Hepatocyte (in vitro differentiated cells): Measurements from ENCODE around the gene CCNF. TPM values are rescaled to one million over a fixed set of nuclear protein-coding genes. Genes with fewer than 3 reads are reported as not detected.

Source experiments
- DNase-seq: peaks from one replicate; pipeline ENCODE4 v3.0.0-alpha.2; 2016; ENCODE audit warnings: low spot score
- H2AFZ ChIP-seq: fragments of 200-600 bp; sonication (generic); 2 replicates; pipeline ENCODE4 v1.6.0; 2016; ENCODE audit warnings: antibody characterized with exemption, mild to moderate bottlenecking
- H3K27ac ChIP-seq: fragments of 200-600 bp; sonication (generic); 2 replicates; pipeline ENCODE4 v1.5.1; 2016; ENCODE audit warnings: mild to moderate bottlenecking
- H3K27me3 ChIP-seq: fragments of 200-600 bp; sonication (generic); 2 replicates; pipeline ENCODE4 v1.6.1; 2016
- H3K36me3 ChIP-seq: fragments of 200-600 bp; sonication (generic); replicated peaks from 2 replicates; pipeline ENCODE4 v1.5.1; 2016; ENCODE audit warnings: low read depth; ENCODE audit not compliant: insufficient read depth
- H3K4me1 ChIP-seq: fragments of 200-600 bp; sonication (generic); 2 replicates; pipeline ENCODE4 v1.5.1; 2016; ENCODE audit warnings: mild to moderate bottlenecking, moderate library complexity; ENCODE audit not compliant: insufficient read depth
- H3K4me2 ChIP-seq: fragments of 200-600 bp; sonication (generic); 2 replicates; pipeline ENCODE4 v1.6.0; 2016
- H3K4me3 ChIP-seq: fragments of 200-600 bp; sonication (generic); 2 replicates; pipeline ENCODE4 v1.5.1; 2016; ENCODE audit warnings: mild to moderate bottlenecking
- H3K79me2 ChIP-seq: fragments of 200-600 bp; sonication (generic); 2 replicates; pipeline ENCODE4 v1.6.0; 2017; ENCODE audit warnings: mild to moderate bottlenecking
- H3K9me2 ChIP-seq: fragments of 200-600 bp; sonication (generic); replicated peaks from 2 replicates; pipeline ENCODE4 v1.6.0; 2017; ENCODE audit warnings: mild to moderate bottlenecking; ENCODE audit not compliant: insufficient read depth
- H3K9me3 ChIP-seq: fragments of 200-600 bp; sonication (generic); 2 replicates; pipeline ENCODE4 v1.5.1; 2016; ENCODE audit warnings: low read depth, mild to moderate bottlenecking
- H4K20me1 ChIP-seq: fragments of 200-600 bp; sonication (generic); 2 replicates; pipeline ENCODE4 v1.6.0; 2016; ENCODE audit warnings: mild to moderate bottlenecking; ENCODE audit not compliant: insufficient read depth, poor library complexity, severe bottlenecking
- EZH2 ChIP-seq: fragments of 200-600 bp; sonication (generic); IDR thresholded peaks from 2 replicates; pipeline ENCODE4 v1.6.1; 2016; ENCODE audit warnings: antibody characterized with exemption, mild to moderate bottlenecking, borderline replicate concordance
- EZH2phosphoT487 ChIP-seq: fragments of 200-600 bp; sonication (generic); IDR thresholded peaks from one replicate; pipeline ENCODE4 v1.6.1; 2018; ENCODE audit warnings: antibody characterized with exemption, mild to moderate bottlenecking, low read depth, moderate library complexity; ENCODE audit not compliant: unreplicated experiment, severe bottlenecking
- WGBS: methylation state at CpG from one replicate; pipeline ENCODE4 v1.1.6; 2016; ENCODE audit warnings: low lambda C conversion rate; ENCODE audit errors: missing lambda C conversion rate; 5-methylcytosine and 5-hydroxymethylcytosine counted together
- polyA plus RNA-seq: library from polyadenylated mRNA; unstranded; fragments of >200 nt; fragmentation: Nextera tagmentation; extraction: Ambion mirVana; gene quantifications from 2 replicates; pipeline ENCODE4 v1.2.1, GENCODE V29; 2016
- total RNA-seq: library from RNA; depleted of rRNA; stranded (reverse); fragments of >200 nt; gene quantifications from 2 replicates; pipeline ENCODE4 v1.2.3, GENCODE V29; 2014
- TF ChIP-seq, protein P1 (sequence below): fragments of 200-600 bp; sonication (generic); IDR thresholded peaks from 2 replicates; pipeline ENCODE4 v1.5.1; 2016; ENCODE audit warnings: antibody characterized with exemption, mild to moderate bottlenecking; ENCODE audit not compliant: poor library complexity

Gene CCNF
- total and polyA plus RNA-seq, 2 experiments from 2014 or later: 4.7 to 6.5 TPM

DNA sequence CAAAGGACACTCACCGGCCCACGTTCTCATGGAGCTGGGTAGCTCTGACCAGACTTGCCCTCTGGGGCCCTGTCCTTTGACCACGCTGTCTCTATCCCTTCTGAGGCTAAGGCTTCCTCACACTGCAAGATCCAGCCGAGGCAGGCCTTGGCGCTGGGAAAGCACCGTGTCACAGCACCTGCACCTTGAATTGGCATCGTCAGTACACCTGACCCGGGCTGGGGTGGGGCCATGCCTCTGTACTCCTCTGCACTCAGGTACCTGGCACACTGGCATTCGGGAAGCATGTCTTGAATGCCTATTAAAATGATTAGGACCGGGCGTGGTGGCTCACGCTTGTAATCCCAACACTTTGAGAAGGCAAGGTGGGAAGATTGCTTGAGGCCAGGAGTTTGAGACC, 51.7 kb downstream of the CCNF start:
- Histone ChIP-seq H3K4me2 (no peak overlapping the region), H3K4me3 (no peak overlapping the region), H3K9me3 (no peaks in the 10 kb centered on the region), H3K79me2 (peaks cover 83% of the 10 kb centered on the region), H3K4me1 (peaks cover 41% of the 10 kb centered on the region), H3K27ac (no peak overlapping the region), H3K27me3 (no peaks in the 10 kb centered on the region), H2AFZ (no peak overlapping the region), H3K9me2 (no peaks in the 10 kb centered on the region), H4K20me1 (peaks cover 31% of the 10 kb centered on the region), H3K36me3 (no peaks in the 10 kb centered on the region)
- WGBS: 95% methylated on average over 12 of the region's 12 CpGs
- TF ChIP-seq EZH2 (no peak), EZH2phosphoT487 (no peak)
- TF ChIP-seq, protein P1, sequence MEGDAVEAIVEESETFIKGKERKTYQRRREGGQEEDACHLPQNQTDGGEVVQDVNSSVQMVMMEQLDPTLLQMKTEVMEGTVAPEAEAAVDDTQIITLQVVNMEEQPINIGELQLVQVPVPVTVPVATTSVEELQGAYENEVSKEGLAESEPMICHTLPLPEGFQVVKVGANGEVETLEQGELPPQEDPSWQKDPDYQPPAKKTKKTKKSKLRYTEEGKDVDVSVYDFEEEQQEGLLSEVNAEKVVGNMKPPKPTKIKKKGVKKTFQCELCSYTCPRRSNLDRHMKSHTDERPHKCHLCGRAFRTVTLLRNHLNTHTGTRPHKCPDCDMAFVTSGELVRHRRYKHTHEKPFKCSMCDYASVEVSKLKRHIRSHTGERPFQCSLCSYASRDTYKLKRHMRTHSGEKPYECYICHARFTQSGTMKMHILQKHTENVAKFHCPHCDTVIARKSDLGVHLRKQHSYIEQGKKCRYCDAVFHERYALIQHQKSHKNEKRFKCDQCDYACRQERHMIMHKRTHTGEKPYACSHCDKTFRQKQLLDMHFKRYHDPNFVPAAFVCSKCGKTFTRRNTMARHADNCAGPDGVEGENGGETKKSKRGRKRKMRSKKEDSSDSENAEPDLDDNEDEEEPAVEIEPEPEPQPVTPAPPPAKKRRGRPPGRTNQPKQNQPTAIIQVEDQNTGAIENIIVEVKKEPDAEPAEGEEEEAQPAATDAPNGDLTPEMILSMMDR: no peak
- DNase-seq: no peak

- Histone ChIP-seq H3K9me3 (no peaks in the 10 kb centered on the region), H3K27ac (no peak overlapping the region), H3K79me2 (peaks cover 81% of the 10 kb centered on the region), H3K27me3 (no peaks in the 10 kb centered on the region), H3K4me3 (no peak overlapping the region), H3K4me1 (peaks cover 33% of the 10 kb centered on the region), H3K9me2 (no peaks in the 10 kb centered on the region), H4K20me1 (peaks cover 24% of the 10 kb centered on the region), H2AFZ (no peak overlapping the region), H3K36me3 (no peaks in the 10 kb centered on the region), H3K4me2 (no peak overlapping the region)
- WGBS: 77% methylated on average over 7 of the region's 7 CpGs
- no peak for TF ChIP-seq EZH2phosphoT487
- TF ChIP-seq, protein P1: no peak
- no peak for TF ChIP-seq EZH2
- DNase-seq: no peak
Measured at GRCh38 chr16:2481676-2482075, 52.4 kb downstream of the CCNF start.

GRCh38 chr16:2482249-2482648, 53.0 kb downstream of the CCNF start:
- no peaks in the 10 kb centered on the region for H3K36me3 ChIP-seq
- 95% methylated on average over 13 of the region's 13 CpGs for WGBS
- H3K9me2 ChIP-seq: no peaks in the 10 kb centered on the region
- peaks cover 18% of the 10 kb centered on the region for H4K20me1 ChIP-seq
- no peaks in the 10 kb centered on the region for H3K27me3 ChIP-seq
- H3K4me1 ChIP-seq: peaks cover 28% of the 10 kb centered on the region
- H3K27ac ChIP-seq: no peak overlapping the region
- TF ChIP-seq EZH2: no peak
- TF ChIP-seq EZH2phosphoT487: no peak
- TF ChIP-seq, protein P1: no peak
- no peak overlapping the region for H3K4me2 ChIP-seq
- H2AFZ ChIP-seq: no peak overlapping the region
- peaks cover 81% of the 10 kb centered on the region for H3K79me2 ChIP-seq
- H3K4me3 ChIP-seq: no peak overlapping the region
- no peak for DNase-seq
- H3K9me3 ChIP-seq: no peaks in the 10 kb centered on the region
